GM12891 (cell line): Measurements from ENCODE around the gene RADIL. TPM values are rescaled to one million over a fixed set of nuclear protein-coding genes. Genes with fewer than 3 reads are reported as not detected.
A peak's percentile ranks its signal among the peaks of the same experiment; 100 is the strongest.

Source experiments
- DNase-seq: peaks from one replicate; pipeline ENCODE4 v3.0.0; 2011; ENCODE audit warnings: low spot score; ENCODE audit not compliant: insufficient read length
- FAIRE-seq: peaks from 2 replicates; lab custom pipeline; 2011; peaks lifted over from hg19 to GRCh38; lab: Jason Lieb, UNC
- PAX5 ChIP-seq: IDR thresholded peaks from 2 replicates; pipeline ENCODE4 v1.6.1; 2011; ENCODE audit warnings: low read length, moderate library complexity, mild to moderate bottlenecking; ENCODE audit not compliant: insufficient read depth, severe bottlenecking
- POLR2A ChIP-seq: IDR thresholded peaks from 2 replicates; pipeline ENCODE4 v1.6.1; 2011; ENCODE audit warnings: low read depth, low read length, control low read depth
- POLR2AphosphoS5 ChIP-seq: IDR thresholded peaks from 2 replicates; pipeline ENCODE4 v1.6.1; 2011; ENCODE audit warnings: low read depth, low read length, control low read depth
- POU2F2 ChIP-seq: IDR thresholded peaks from 2 replicates; pipeline ENCODE4 v1.6.1; 2011; ENCODE audit warnings: low read depth, mild to moderate bottlenecking, control low read depth, low read length, moderate library complexity
- SPI1 ChIP-seq: IDR thresholded peaks from 2 replicates; pipeline ENCODE4 v1.6.1; 2011; ENCODE audit warnings: low read depth, low read length, control low read depth
- TAF1 ChIP-seq: IDR thresholded peaks from 2 replicates; pipeline ENCODE4 v1.6.1; 2011; ENCODE audit warnings: low read depth, low read length, control low read depth
- polyA plus RNA-seq: library from polyadenylated mRNA; unstranded; fragments of >200 nt; gene quantifications from one replicate; pipeline ENCODE4 v1.2.1, GENCODE V29; 2012; ENCODE audit warnings: low read depth, missing spikeins, inconsistent platforms; ENCODE audit not compliant: missing spikeins

RADIL gene, protein sequence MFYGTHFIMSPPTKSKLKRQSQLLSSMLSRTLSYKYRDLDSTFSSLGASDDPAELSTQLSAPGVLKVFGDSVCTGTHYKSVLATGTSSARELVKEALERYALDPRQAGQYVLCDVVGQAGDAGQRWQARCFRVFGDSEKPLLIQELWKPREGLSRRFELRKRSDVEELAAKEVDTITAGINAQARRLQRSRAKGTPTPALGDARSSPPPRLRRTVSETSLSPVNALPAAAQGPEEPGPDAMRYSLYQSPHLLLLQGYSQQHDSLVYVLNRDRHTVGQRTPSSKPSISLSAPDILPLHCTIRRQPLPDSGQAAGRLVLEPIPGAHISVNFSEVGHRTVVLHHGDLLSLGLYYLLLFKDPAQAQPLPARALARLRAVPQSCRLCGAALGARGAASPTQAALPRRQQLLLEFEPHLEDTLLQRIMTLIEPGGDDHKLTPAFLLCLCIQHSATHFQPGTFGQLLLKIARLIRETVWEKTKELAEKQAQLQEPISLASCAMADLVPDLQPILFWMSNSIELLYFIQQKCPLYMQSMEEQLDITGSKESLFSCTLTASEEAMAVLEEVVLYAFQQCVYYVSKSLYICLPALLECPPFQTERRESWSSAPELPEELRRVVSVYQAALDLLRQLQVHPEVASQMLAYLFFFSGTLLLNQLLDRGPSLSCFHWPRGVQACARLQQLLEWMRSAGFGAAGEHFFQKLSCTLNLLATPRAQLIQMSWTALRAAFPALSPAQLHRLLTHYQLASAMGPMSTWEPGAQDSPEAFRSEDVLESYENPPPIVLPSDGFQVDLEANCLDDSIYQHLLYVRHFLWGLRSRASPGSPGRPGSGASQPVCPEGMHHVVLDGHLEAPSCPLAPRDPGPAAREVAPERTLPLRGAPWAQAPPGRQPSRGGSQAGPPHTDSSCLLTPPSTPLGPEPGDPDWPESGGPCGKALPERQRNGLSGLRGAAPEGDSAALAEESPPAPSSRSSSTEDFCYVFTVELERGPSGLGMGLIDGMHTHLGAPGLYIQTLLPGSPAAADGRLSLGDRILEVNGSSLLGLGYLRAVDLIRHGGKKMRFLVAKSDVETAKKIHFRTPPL
- polyA plus RNA-seq: not detected

DNA sequence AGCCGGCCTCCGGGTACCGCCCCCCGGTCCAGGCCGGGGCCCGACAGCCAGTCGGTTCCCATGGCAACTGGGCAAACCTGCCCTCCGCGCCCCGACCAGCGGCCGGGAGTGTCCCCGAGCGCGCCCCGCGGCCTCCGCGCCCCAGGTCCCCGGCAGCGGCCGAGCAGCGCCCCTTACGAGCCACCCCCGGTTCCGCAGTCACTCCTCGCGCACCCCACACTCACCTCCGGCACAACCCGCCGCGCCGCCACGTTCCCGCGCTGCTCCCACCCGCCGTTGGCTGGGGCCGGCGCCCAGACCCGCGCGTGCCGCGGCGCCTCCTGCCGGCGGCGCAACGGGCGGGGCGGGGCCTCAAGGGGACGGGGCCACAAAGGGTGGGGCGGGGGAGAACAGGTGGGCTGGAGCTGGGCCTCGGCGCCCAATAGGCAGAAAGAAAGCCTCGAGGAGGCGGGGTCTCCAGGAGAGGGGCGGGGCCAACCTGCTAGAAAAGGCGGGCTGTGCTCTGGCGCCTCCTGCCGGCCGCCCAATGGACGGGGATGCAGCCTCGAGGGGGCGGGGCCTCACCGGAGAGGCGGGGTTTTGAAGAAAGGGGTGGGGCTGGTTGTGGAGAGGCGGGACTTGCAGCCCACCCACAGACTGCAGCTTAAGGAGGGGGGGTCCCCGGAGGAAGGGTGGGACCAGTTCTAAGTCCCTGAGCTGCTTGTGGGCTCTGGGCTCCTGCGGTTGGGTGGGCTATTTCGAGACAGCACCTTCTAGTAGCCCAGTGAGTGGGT lies at the start of gene RADIL:
TSS of gene RADIL (minus strand) at position 345 of the 773 bp plus-strand sequence. CDS start 5,577 bp downstream, outside the sequence.
- FAIRE-seq: no peak
- peak; percentile 87 for DNase-seq
- TF ChIP-seq POLR2AphosphoS5 (no peak), PAX5 (no peak), POU2F2 (no peak), TAF1 (no peak), POLR2A (no peak), SPI1 (no peak)

DNA sequence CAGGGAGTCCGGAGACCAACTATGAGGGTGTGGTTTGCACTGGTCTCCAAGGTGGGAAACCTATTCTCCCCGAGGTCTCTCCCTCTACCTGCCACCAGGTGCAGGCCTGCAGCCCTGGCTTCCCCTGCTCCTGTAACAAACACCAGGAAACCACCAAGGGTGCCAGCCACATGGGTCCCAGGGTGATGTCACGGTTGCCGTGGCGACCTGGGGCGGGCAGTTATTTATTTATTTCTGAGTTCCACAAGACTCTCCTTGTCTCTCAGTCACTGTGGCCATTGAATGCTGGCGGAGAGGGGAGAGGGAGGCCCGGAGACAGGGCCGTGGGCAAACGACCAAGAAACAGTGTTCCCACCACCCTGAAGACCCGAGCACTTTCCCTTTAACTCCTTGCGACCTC lies 48.4 kb upstream of the RADIL start:
- DNase-seq: no peak
- FAIRE-seq: no peak
- TF ChIP-seq POU2F2 (no peak), SPI1 (no peak), POLR2AphosphoS5 (no peak), TAF1 (no peak), POLR2A (no peak), PAX5 (no peak)

DNA sequence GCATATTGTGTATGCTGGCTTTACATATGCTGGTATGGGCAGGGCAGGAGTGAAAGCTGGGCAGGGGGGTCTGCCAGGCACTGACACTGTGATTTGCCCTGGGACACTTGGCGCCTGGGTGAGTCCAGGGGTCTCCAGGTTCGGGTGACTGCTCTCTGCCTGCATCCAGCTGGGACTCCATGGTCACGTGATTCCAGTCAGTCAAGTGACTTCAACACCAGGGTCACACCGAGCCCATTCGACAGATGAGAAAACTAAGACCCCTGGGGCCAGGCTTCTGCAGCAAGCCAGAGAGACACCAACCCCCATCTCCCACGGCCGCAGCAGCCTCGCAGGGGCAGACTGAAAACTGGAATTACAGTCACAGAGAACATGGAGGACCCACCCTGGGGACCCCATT lies 45.5 kb upstream of the RADIL start:
- FAIRE-seq: no peak
- DNase-seq: no peak
- no peak for TF ChIP-seq POLR2AphosphoS5
- TF ChIP-seq POLR2A: no peak
- no peak for TF ChIP-seq POU2F2
- TF ChIP-seq PAX5: no peak
- TF ChIP-seq SPI1: no peak
- no peak for TF ChIP-seq TAF1

DNA sequence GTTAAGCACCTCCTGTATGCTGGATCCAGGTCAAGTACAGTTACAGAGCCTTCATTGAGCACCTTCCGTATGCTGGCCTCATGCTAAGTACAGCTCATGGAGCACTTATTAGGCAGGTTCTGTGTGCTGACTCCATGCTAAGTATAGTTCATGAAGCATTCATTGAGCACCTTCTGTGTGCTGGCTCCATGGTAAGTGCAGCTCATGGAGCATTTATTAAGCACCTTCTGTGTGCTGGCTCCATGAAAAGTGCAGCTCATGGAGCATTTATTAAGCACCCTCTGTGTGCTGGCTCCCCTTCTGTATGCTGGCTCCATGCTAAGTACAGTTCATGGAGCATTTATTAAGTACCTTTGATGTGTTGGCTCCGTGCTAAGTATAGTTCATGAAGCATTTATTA lies 44.9 kb upstream of the RADIL start:
- DNase-seq (no peak), FAIRE-seq (no peak)
- TF ChIP-seq PAX5: no peak
- TF ChIP-seq SPI1: no peak
- TF ChIP-seq TAF1: no peak
- TF ChIP-seq POLR2AphosphoS5: no peak
- no peak for TF ChIP-seq POLR2A
- no peak for TF ChIP-seq POU2F2

DNA sequence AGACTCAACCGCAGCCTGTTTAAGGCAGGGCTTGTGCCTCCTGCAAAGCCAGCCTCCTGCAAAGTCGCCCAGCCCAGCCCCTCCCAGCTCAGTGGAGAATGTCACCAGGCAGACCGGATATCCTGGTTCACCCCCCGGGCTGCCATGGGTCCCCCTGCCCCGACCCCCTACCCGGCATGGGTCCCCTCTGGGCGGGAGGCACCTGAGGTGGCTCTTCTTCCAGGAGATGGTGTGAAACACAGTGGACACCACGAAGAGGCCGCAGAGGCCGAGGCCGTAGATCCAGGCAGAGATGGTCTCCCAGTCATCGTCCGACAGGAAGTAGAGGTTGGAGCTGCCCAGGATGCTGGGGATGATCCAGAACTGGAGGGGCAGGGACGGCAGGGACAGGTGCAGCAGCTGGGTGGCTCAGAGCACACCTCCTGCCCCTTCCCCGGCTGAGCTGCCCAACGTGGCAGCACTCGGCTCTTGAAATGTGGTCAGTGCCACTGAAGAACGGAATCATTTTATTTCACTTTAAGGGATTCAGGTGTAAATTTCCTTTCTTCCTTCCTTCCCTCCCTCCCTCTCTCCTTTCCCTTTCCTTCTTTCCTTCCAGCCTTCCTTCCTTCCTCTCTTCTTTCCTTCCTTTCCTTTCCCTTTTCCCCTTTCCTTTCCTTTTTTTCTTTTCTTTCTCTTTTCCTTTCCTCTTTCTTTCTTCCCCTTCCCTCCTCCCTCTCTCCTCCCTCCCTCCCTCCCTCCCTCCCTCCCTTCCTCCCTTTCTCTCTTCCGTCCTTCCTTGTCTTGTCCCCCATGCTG lies 36.7 kb upstream of the RADIL start:
- TF ChIP-seq SPI1 (no peak), POLR2A (no peak), PAX5 (no peak), POLR2AphosphoS5 (no peak), POU2F2 (no peak), TAF1 (no peak)
- FAIRE-seq (no peak), DNase-seq (no peak)

DNA sequence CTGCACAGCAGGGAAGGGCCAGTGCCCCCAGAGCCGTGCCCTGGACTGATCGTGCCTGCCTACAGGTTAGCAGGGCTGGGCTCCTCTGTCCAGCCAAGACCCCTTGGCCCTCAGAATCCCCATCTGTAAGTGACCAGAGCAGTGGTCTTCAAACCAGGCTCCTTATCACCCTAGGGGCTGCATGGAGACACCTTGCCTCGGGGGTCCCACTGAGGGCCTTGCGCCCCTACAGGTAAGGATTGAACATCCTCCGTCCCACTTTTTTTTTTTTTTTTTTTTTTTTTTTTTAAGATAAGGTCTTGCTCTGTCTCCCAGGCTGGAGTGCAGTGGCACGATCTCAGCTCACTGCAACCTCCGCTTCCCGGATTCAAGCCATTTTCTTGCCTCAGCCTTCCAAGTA lies 32.6 kb upstream of the RADIL start:
- FAIRE-seq (no peak), DNase-seq (no peak)
- TF ChIP-seq POLR2A: no peak
- no peak for TF ChIP-seq TAF1
- no peak for TF ChIP-seq PAX5
- no peak for TF ChIP-seq SPI1
- no peak for TF ChIP-seq POU2F2
- TF ChIP-seq POLR2AphosphoS5: no peak

DNA sequence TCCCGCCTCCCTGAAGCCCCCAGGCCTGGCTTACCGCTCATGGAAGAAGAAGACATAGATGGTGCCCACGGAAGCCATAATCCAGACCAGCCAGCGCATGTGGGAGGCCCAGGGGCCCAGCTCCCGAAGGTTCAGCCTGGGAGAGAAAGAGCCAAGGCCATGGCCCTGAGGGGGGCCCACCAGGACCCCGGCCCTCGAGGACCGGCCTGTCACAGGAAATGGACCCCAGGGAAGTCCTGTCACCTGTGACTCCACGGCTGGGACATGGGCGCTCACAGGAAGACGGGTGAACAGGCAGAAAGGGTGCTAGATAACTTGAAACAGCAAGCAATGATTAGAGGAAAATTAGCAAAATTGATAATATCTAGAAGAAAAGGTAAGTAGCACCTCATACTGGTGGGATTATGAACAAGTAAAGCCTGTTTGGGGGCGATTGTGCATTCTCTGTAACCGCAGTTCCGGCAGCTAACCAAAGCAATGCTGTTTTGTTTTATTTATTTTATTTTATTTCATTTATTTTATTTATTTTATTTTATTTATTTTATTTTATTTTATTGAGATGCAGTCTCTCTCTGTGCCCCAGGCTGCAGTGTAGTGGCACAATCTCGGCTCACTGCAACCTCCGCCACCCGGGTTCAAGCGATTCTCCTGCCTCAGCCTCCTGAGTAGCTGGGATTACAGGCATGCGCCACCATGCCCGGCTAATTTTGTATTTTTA lies 27.8 kb upstream of the RADIL start:
- no peak for FAIRE-seq
- no peak for TF ChIP-seq SPI1
- no peak for TF ChIP-seq PAX5
- TF ChIP-seq TAF1: no peak
- TF ChIP-seq POLR2AphosphoS5: no peak
- TF ChIP-seq POU2F2: no peak
- DNase-seq: no peak

DNA sequence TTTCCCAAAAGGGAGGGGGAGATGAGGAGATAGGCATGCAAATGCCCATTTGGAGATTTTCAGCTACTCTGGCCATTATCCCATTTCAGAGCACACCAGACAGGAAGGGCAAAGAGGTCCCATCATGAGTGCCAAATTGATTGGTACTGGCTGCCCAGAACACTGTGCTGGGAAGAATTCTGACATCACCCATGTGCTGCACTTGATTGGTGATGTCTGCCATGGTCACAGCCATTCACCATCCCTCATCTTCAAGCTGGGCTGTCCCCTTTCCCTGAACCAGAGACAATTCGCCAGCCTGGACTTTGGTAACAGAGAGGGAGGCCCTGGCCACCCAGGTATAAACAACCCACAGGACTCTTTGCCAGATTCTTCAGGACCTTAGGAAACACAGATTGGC lies 23.2 kb upstream of the RADIL start:
- TF ChIP-seq POLR2A: no peak
- no peak for TF ChIP-seq PAX5
- no peak for TF ChIP-seq POLR2AphosphoS5
- no peak for TF ChIP-seq POU2F2
- TF ChIP-seq SPI1: no peak
- TF ChIP-seq TAF1: no peak
- DNase-seq: no peak
- FAIRE-seq: no peak
